GM23248 (cell line): Measurements from ENCODE around the gene RNF157. TPM values are rescaled to one million over a fixed set of nuclear protein-coding genes. Genes with fewer than 3 reads are reported as not detected.
"Not testable (repeated sequence)": the region's sequence is repeated elsewhere in the genome, so short reads cannot be mapped to it uniquely, and the experiment has no call there.

Experiments
- DNase-seq: peaks from one replicate; pipeline ENCODE4 v3.0.0-alpha.2; 2015
- H2AFZ ChIP-seq: fragments of 200-600 bp; sonication (generic); 2 replicates; pipeline ENCODE4 v1.6.1; 2016; ENCODE audit warnings: antibody characterized with exemption
- H3F3A ChIP-seq: fragments of 200-600 bp; sonication (generic); 2 replicates; pipeline ENCODE4 v1.6.1; 2016; ENCODE audit warnings: mild to moderate bottlenecking, antibody characterized with exemption, mixed run types; ENCODE audit not compliant: insufficient read depth
- H3K27ac ChIP-seq: fragments of 200-600 bp; sonication (generic); 2 replicates; pipeline ENCODE4 v1.5.1; 2016; ENCODE audit warnings: mild to moderate bottlenecking
- H3K27me3 ChIP-seq: fragments of 200-600 bp; sonication (generic); replicated peaks from 2 replicates; pipeline ENCODE4 v1.6.1; 2016; ENCODE audit warnings: mild to moderate bottlenecking; ENCODE audit not compliant: insufficient read depth
- H3K36me3 ChIP-seq: fragments of 200-600 bp; sonication (generic); 2 replicates; pipeline ENCODE4 v1.6.1; 2016; ENCODE audit warnings: low read depth, mild to moderate bottlenecking
- H3K4me1 ChIP-seq: fragments of 200-600 bp; sonication (generic); 2 replicates; pipeline ENCODE4 v1.6.1; 2016; ENCODE audit warnings: mild to moderate bottlenecking; ENCODE audit not compliant: insufficient read depth
- H3K4me2 ChIP-seq: fragments of 200-600 bp; sonication (generic); one replicate; pipeline ENCODE4 v1.6.1; 2016; ENCODE audit warnings: mild to moderate bottlenecking; ENCODE audit not compliant: unreplicated experiment
- H3K4me3 ChIP-seq: fragments of 200-600 bp; sonication (generic); 2 replicates; pipeline ENCODE4 v1.5.1; 2016; ENCODE audit warnings: mild to moderate bottlenecking
- H3K79me2 ChIP-seq: fragments of 200-600 bp; sonication (generic); 2 replicates; pipeline ENCODE4 v1.6.1; 2016; ENCODE audit warnings: mild to moderate bottlenecking; ENCODE audit not compliant: insufficient read depth
- H3K9ac ChIP-seq: fragments of 200-600 bp; sonication (generic); 2 replicates; pipeline ENCODE4 v1.6.1; 2016; ENCODE audit warnings: mild to moderate bottlenecking
- H3K9me2 ChIP-seq: fragments of 200-600 bp; sonication (generic); 2 replicates; pipeline ENCODE4 v1.6.1; 2016; ENCODE audit warnings: mixed run types, mild to moderate bottlenecking, moderate library complexity; ENCODE audit not compliant: insufficient read depth
- H3K9me3 ChIP-seq: fragments of 200-600 bp; sonication (generic); one replicate; pipeline ENCODE4 v1.6.1; 2017; ENCODE audit warnings: low read depth
- H4K20me1 ChIP-seq: fragments of 200-600 bp; sonication (generic); 2 replicates; pipeline ENCODE4 v1.6.0; 2016; ENCODE audit not compliant: insufficient read depth
- EZH2 ChIP-seq: fragments of 200-600 bp; sonication (generic); IDR thresholded peaks from 2 replicates; pipeline ENCODE4 v1.6.1; 2018; ENCODE audit warnings: antibody characterized with exemption, mild to moderate bottlenecking; ENCODE audit not compliant: insufficient read depth, poor library complexity, severe bottlenecking
- EZH2phosphoT487 ChIP-seq: fragments of 200-600 bp; sonication (generic); IDR thresholded peaks from 2 replicates; pipeline ENCODE4 v1.6.1; 2018; ENCODE audit warnings: antibody characterized with exemption, moderate library complexity, mild to moderate bottlenecking, low read depth; ENCODE audit not compliant: insufficient read depth
- WGBS, 2 experiments: methylation state at CpG; one replicate each; pipeline ENCODE4 v1.1.6; 2015 to 2017; ENCODE audit warnings: low lambda C conversion rate in 2 of 2, low coverage in 1 of 2; ENCODE audit errors: missing lambda C conversion rate in 2 of 2; 5-methylcytosine and 5-hydroxymethylcytosine counted together
- in situ Hi-C: fragments of 300-500 bp; cut with MboI; formaldehyde crosslinking; loops from 2 replicates; pipeline ENCODE4 v1.15.0; 2020
- polyA plus RNA-seq: library from polyadenylated mRNA; unstranded; fragments of >200 nt; fragmentation: Nextera tagmentation; extraction: Ambion mirVana; gene quantifications from 2 replicates; pipeline ENCODE4 v1.2.1, GENCODE V29; 2016
- total RNA-seq: library from RNA; depleted of rRNA; stranded (reverse); fragments of >200 nt; shearing (Covaris generic); gene quantifications from 2 replicates; pipeline ENCODE4 v1.2.3, GENCODE V29; 2014

Gene RNF157
- total and polyA plus RNA-seq, 2 experiments from 2014 or later: 0.31 to 4.0 TPM

DNA sequence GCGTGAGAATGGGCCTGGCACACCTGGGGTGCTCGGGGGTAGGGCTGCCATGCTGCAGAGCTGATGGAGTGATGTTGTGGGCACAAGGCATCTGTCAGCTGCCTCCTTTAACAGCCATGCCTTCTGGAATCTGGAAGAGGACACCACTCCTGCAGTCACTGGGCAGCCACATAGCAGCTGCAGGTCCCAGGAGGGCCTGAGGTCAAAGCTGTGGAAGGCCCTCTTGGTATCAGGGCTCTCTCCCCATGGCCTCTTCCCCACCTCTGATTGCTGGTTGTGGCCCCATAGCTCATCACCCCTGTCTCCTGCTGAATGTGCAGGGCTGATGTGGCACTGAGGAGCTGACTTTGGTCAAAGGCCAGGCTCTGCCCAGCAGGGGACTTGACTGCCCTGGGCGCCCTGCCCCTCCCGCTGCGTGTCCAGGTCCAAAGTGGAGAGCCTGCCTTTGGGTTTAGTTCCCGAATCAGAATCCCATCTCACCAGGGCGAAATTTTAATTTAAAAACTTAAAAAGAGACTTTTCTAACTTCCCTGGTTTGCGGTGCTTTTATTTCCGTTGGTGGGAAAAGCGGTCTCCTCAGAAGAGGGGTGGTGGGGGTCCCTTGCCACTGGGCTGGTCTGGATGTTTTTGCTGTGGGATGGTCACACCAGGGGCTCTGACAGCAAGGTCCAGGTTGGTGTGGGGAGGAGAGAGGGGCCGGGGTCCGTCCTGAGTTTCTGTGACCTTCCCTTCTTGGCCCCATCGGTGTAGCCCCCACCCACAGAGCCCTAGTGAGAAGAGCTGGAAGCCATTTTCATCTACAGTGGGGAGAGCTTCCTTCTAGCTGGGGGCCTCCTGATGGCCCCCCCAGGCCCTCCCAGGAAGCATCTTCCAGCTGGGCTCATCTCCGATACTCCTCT lies 30.7 kb upstream of the RNF157 start:
- 95 to 97% methylated on average over 13 to 14 of the region's 14 CpGs for WGBS, 2 experiments
- Histone ChIP-seq H3K36me3 (no peaks in the 10 kb centered on the region), H3K4me1 (peaks cover 16% of the 10 kb centered on the region), H3K9me3 (no peaks in the 10 kb centered on the region), H4K20me1 (no peaks in the 10 kb centered on the region), H3K4me3 (no peak overlapping the region), H3K9me2 (no peaks in the 10 kb centered on the region), H3K27ac (no peak overlapping the region), H3K4me2 (no peak overlapping the region), H3K27me3 (no peaks in the 10 kb centered on the region), H3K9ac (no peak overlapping the region), H3F3A (no peaks in the 10 kb centered on the region), H2AFZ (no peak overlapping the region), H3K79me2 (peaks cover 39% of the 10 kb centered on the region)
- in situ Hi-C loops: no loop called here
- no peak for TF ChIP-seq EZH2
- no peak for TF ChIP-seq EZH2phosphoT487
- DNase-seq: no peak

DNA sequence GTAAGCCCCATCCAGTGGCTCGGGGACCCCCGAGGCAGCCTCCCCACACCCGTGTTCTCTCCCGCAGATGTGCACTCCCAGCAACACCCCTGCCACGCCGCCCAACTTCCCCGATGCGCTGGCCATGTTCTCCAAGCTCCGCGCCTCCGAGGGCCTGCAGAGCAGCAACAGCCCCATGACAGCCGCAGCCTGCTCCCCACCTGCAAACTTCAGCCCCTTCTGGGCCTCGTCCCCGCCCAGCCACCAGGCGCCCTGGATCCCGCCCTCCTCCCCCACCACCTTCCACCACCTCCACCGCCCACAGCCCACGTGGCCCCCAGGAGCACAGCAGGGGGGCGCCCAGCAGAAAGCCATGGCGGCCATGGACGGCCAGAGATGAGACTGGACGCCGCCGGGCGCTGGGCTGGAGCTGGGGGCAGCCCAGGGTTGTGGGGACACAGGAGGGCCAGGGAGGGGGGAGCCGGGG lies 29.9 kb upstream of the RNF157 start:
- DNase-seq: no peak
- H3K9me2 ChIP-seq: no peaks in the 10 kb centered on the region
- H2AFZ ChIP-seq: no peak overlapping the region
- no peaks in the 10 kb centered on the region for H3K9me3 ChIP-seq
- H3K4me1 ChIP-seq: peaks cover 16% of the 10 kb centered on the region
- no peaks in the 10 kb centered on the region for H3K36me3 ChIP-seq
- no peaks in the 10 kb centered on the region for H3F3A ChIP-seq
- H3K27ac ChIP-seq: no peak overlapping the region
- no peaks in the 10 kb centered on the region for H4K20me1 ChIP-seq
- H3K27me3 ChIP-seq: no peaks in the 10 kb centered on the region
- no peak for TF ChIP-seq EZH2phosphoT487
- no peak for TF ChIP-seq EZH2
- H3K4me3 ChIP-seq: no peak overlapping the region
- in situ Hi-C loops: no loop called here
- H3K79me2 ChIP-seq: peaks cover 44% of the 10 kb centered on the region
- no peak overlapping the region for H3K4me2 ChIP-seq
- 96% methylated on average over 18 to 26 of the region's 26 CpGs for WGBS, 2 experiments
- H3K9ac ChIP-seq: no peak overlapping the region

DNA sequence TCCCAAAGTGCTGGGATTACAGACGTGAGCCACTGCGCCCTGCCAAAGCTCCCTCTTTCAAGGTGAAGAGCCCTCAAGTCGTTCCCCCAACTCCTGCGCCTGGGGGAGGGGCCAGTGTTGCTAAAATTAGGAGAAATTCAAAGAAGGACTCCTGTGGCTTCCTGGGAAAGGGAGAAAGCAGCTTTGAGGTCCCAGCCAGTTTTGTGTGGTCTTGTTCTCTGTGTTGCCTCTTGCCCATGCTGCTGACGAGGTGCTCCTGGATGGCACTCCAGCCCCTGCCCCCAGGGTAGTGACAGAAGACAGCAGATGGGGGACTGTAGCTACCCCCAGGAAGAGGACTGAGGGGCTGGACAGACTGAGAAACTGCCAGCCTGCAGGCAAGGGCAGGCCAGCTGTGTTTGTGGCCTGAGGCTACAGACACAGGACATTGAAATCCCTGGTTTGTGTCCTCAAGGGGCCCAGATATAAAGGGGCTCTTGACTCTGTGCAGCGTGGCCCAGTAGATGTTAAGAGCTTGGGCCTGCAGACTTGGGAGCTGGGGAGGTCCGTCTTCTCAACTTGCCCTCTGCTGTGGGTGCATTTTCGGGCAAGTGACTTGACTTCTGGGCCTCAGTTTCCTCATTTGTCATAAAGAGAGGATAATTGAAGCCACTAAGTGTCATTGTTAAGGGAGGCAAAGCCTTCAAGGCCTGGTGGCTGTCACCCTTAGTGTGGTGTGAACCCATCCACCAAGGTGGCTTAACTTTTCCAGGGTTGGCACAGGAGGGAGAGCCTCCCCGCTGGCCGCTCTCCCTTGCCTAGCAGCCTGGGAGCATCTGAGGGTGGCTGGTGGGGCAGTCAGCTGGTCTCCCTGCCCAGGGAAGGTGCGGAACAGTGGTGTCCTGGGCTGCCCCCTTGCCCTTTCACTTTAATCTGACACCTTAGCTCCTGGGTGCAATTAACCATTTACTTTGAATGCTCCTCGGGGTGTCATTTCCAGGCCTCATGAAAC lies 29.0 kb upstream of the RNF157 start:
- Histone ChIP-seq H3K4me3 (no peak overlapping the region), H4K20me1 (no peaks in the 10 kb centered on the region), H3K79me2 (peaks cover 44% of the 10 kb centered on the region), H3K9me3 (no peaks in the 10 kb centered on the region), H3K4me1 (peaks cover 18% of the 10 kb centered on the region), H3K4me2 (no peak overlapping the region), H3K9me2 (no peaks in the 10 kb centered on the region), H3K9ac (no peak overlapping the region), H3F3A (peaks cover 3% of the 10 kb centered on the region), H3K36me3 (no peaks in the 10 kb centered on the region), H3K27me3 (no peaks in the 10 kb centered on the region), H2AFZ (no peak overlapping the region), H3K27ac (no peak overlapping the region; the same call in 1 of the 2 replicates)
- no peak for DNase-seq
- TF ChIP-seq EZH2phosphoT487: no peak
- 91 to 92% methylated on average over 12 of the region's 12 CpGs for WGBS, 2 experiments
- in situ Hi-C loops: no loop called here

DNA sequence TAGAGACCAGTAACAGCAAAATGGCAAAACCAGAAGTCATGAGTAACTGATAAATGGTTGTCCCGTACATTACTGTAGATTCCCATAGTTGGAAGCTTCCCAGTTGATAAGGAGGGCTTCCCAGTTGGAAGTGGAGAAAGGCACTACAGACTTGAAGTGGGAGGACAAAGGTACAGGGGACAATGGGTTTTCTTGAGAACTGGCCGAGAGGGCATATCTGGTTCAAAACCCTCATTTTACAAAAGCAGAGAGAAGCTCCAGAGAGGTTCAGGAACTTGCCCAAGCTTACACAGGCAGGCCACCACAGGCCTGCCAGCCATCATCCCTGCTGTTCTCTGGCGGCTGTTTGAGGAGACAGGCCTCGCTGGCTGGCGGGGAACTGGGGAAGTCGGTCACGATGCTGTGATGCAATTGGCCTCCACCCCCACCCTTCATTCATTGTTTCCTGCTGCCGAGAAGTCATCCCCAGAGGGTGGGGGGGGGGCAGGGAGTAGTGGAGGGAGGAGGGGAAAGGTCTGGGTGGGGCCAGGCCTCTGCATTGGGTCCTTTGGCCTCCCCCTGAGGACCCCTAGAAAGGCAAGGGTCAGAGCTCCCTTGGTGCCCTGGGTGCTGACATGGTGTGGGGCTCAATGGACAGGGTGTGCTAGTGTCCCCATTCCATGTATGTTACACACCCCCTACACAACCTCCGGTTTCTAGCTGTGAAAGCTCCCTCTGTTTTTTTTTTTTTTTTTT lies 27.9 kb upstream of the RNF157 start:
- Histone ChIP-seq H3F3A (peaks cover 7% of the 10 kb centered on the region), H3K79me2 (peaks cover 44% of the 10 kb centered on the region), H3K27me3 (no peaks in the 10 kb centered on the region), H3K36me3 (no peaks in the 10 kb centered on the region), H3K9me2 (no peaks in the 10 kb centered on the region), H3K27ac (peak overlapping the region; percentile 73), H3K4me3 (no peak overlapping the region; the same call in 1 of the 2 replicates), H3K9ac (peak overlapping the region; percentile 63), H3K4me2 (peak overlapping the region; percentile 51), H3K9me3 (no peaks in the 10 kb centered on the region), H4K20me1 (no peaks in the 10 kb centered on the region), H3K4me1 (peaks cover 22% of the 10 kb centered on the region), H2AFZ (no peak overlapping the region)
- WGBS, 2 experiments: 16 to 18% methylated on average over 7 to 9 of the region's 9 CpGs
- no peak for TF ChIP-seq EZH2
- peak; percentile 90 for DNase-seq
- in situ Hi-C loops: no loop called here

DNA sequence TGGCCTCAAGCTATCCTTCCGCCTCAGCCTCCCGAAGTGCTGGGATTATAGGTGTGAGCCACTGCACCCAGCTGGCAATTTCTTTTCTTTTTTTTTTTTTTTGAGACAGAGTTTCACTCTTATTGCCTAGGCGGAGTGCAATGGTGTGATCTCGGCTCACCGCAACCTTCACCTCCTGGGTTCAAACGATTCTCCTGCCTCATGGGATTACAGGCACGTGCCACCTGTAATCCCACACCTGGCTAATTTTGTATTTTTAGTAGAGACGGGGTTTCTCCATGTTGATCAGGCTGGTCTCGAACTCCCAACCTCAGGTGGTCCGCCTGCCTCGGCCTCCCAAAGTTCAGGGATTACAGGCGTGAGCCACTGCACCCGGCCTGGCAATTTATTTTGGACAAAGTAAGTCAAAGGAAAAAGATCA lies 27.3 kb upstream of the RNF157 start:
- WGBS, 2 experiments: 81 to 84% methylated on average over 13 of the region's 13 CpGs
- H3F3A ChIP-seq, H3K36me3 ChIP-seq, H2AFZ ChIP-seq, H3K4me3 ChIP-seq, H3K27me3 ChIP-seq, in situ Hi-C loops, H3K9me2 ChIP-seq, H3K9me3 ChIP-seq, DNase-seq, H4K20me1 ChIP-seq: not testable (repeated sequence)
- H3K27ac ChIP-seq: peak overlapping the region; percentile 73
- H3K4me1 ChIP-seq: peaks cover 22% of the 10 kb centered on the region
- peak overlapping the region; percentile 51 for H3K4me2 ChIP-seq
- peaks cover 44% of the 10 kb centered on the region for H3K79me2 ChIP-seq
- peak overlapping the region; percentile 63 for H3K9ac ChIP-seq
